HG02678 (cell line): ENCODE data around the gene DVL3.

Source experiments
- ATAC-seq: cut with Tn5 transposase; IDR thresholded peaks from one replicate; pipeline ENCODE4 v1.9.1; 2021; ENCODE audit warnings: mild to moderate bottlenecking, moderate library complexity; ENCODE audit not compliant: unreplicated experiment

DVL3 gene

GRCh38 chr3:184176377-184177330, 21.5 kb downstream of the DVL3 start:
- ATAC-seq, result no peak

GRCh38 chr3:184177331-184177731, 22.2 kb downstream of the DVL3 start:
- ATAC-seq, result no peak

DNA sequence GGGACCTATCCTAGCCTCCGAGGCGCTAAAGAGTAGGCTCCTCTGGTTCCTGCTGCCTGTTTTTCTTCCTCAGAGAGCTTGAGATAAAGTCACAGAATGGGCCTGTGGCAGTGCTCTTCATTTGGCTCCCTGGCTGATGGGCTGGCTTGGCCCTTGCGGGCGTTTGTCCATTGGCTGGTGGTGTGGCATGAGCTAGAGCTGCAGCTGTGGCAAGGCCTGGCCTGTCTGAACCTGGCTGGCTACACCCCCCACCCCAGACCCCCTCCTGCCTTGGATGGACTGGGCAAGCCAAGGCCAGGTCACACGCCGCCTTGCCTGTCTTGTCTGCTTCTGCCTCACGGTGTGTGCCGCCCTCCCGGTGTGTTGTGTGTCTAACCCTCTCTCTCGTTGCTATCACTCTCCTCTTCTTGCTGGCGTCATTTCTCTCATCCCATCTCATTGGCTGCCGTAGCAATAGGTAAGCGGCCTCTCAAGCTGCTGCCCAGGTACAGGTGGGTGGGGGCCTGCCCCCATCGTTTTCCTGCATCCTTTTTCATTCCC, 22.7 kb downstream of the DVL3 start:
- no peak for ATAC-seq

DNA sequence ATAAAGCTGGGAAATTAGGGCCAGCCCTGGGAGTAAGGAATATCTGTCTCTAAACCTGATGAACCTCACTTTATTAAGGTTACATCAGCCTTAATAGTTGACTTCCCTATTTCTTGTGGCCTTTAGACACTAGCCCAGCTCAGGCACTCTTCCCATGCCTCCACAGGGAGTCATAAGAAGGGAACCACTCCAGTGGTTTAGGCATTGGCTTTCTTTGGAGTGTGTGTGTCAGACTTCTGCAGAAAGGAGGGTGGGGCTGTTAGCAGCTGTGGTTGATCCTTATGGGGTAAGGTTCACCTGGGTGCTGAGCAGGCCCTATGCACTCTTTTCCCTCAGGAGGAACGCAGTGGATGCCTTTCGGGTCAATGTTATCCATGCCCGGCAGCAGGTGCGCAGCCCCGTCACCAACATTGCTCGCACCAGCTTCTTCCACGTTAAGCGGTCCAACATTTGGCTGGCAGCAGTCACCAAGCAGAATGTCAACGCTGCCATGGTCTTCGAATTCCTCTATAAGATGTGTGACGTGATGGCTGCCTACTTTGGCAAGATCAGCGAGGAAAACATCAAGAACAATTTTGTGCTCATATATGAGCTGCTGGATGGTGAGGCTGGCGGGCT, 23.5 kb downstream of the DVL3 start:
- ATAC-seq, result no peak

GRCh38 chr3:184180165-184180564, 25.0 kb downstream of the DVL3 start:
- ATAC-seq, result no peak

GRCh38 chr3:184181596-184181995, 26.4 kb downstream of the DVL3 start:
- ATAC-seq, result no peak

DNA sequence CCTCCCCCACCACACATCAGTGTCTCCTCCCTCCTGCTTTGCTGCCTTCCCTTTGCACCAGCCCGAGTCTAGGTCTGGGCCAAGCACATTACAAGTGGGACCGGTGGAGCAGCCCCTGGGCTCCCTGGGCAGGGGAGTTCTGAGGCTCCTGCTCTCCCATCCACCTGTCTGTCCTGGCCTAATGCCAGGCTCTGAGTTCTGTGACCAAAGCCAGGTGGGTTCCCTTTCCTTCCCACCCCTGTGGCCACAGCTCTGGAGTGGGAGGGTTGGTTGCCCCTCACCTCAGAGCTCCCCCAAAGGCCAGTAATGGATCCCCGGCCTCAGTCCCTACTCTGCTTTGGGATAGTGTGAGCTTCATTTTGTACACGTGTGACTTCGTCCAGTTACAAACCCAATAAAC, 28.5 kb downstream of the DVL3 start:
- ATAC-seq, result no peak

DNA sequence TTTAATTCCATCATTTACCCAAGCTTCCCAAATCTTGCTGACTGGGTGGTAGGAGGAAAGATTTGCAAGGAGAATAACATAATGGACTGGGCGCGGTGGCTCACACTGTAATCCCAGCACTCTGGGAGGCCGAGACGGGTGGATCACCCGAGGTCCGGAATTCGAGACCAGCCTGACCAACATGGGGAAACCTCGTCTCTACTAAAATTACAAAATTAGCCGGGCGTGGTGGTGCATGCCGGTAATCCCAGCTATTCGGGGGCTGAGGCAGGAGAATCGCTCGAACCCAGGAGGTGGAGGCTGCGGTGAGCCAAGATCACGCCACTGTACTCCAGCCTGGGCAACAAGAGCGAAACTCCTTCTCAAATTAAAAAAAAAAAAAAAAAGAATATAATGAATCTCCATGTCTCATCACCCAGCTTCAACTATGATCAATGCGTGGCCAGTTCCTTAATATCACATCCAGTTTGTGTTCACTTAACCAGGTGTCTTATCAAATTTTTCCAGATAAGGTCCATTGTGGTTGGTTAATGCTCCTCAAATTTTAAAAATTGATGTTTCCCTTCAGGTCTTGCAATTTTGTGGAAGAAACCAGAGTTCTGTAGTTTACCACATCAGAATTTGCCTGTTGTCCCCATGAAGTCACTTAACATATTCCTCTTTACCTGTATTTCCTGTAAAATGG, 29.5 kb downstream of the DVL3 start:
- no peak for ATAC-seq

DNA sequence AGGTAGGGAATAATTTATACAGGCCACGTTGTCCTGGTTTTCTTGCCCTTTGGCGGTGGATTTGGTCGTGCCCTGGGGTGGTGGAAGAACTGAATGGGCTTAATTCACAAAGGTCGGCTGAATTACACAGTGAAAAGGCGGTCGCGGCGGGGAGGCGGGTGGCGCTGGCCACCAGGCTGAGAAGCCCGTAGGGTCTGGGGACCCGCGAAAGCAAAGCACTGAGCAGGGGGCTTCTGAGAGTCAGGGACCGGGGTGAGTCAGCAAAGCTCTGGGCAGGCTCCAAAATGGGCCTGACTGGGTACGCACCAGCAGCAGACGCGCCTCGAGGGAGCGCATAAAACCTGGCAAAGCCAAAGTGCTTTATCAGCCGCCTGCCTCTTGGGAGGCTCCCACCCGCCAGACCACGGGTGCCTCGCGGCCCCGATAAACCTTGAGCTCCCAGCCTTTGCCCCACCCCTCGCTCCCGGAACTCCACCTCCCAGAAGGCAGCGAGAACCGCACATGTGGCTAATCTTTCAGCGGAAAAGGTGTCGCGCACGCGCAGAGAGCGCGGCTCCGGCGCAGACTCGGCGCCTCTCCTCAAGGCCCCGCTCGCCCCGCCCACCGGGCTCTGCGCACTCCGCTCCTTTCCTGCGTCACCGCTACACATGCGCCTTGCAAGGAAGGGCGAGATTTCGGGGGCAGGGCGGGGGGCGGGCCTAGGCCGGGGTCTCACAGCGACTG, 30.4 kb downstream of the DVL3 start:
- peak; percentile 94 for ATAC-seq

DNA sequence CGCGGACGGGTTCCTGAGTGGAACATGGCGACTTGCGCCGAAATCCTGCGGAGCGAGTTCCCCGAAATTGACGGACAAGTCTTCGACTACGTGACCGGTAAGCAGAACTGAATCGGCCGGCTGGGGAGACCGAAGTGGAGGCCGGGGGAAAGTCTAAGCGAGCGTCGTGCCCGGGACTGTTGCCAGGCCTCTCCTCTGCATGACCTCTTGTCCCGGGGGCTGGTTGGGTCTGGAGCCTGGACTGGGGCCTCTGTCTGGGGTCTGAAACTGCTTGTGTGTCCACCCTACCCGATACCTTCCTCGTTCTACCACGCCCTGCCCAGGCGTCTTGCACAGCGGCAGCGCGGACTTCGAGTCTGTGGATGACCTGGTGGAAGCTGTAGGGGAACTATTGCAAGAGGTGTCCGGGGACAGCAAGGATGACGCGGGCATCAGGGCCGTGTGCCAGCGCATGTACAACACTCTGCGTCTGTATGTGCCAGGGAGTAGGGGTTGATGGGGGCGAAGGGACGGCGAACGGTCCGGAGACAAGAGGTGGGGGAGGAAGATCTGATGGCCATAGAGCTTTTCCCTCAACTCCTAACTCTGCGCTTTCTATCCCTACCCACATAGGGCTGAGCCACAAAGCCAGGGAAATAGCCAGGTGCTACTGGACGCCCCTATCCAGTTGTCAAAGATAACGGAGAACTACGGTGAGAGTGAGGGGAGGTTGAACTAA, 31.2 kb downstream of the DVL3 start, which contains the start of gene ABCF3:
Gene ABCF3 (plus strand): TSS at position 16 of the 718 bp plus-strand sequence. CDS start 9 bp downstream, at position 25.
- peak; percentile 25 for ATAC-seq

- ATAC-seq, result no peak
These were observed 31.7 kb downstream of the DVL3 start for GRCh38 chr3:184186902-184187207.

DNA sequence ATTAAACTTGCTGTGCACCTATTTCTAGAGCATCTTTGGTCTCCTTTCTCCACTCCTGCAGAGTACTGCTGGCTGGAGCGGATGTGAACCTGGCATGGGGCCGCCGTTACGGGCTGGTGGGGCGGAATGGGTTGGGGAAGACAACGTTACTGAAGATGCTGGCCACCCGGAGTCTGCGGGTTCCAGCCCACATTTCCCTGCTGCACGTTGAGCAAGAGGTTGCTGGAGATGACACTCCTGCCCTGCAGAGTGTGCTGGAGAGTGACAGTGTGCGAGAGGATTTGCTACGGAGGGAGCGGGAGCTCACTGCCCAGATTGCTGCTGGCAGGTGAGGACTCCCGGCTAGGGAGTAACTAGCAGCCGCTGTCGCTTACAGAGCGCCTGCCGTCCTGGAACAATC, 32.9 kb downstream of the DVL3 start:
- ATAC-seq, result no peak

DNA sequence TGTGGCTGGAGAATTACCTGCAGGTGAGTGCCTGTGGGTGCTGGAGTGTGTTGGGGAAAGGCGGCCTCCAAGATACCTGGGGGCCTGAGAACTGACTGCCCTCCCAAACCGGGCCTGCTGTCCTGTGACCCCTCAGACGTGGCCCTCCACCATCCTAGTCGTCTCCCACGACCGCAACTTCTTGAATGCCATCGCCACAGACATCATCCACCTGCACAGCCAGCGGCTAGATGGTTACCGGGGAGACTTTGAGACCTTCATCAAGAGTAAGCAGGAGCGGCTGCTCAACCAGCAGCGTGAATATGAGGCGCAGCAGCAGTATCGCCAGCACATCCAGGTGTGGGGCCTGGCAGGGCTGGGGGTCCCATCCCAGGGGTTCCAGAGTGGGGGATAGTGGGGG, 34.2 kb downstream of the DVL3 start:
- no peak for ATAC-seq

DNA sequence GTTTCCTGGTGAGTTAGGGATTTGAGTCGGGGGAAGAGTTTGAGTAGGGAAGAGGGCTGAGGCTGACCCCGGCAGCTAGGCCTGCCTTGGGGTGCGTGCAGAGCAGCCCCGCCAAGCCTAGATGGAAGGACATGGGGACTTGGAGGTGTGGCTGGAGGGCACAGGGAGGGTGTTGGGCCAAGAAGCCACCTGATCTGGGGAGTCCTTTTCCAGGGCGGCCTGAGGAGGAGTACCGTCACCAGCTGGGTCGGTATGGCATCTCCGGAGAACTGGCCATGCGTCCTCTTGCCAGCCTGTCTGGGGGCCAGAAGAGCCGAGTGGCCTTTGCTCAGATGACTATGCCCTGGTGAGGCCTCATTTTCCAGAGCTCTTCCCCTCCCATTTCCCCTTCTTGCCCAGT, 37.7 kb downstream of the DVL3 start:
- no peak for ATAC-seq

DNA sequence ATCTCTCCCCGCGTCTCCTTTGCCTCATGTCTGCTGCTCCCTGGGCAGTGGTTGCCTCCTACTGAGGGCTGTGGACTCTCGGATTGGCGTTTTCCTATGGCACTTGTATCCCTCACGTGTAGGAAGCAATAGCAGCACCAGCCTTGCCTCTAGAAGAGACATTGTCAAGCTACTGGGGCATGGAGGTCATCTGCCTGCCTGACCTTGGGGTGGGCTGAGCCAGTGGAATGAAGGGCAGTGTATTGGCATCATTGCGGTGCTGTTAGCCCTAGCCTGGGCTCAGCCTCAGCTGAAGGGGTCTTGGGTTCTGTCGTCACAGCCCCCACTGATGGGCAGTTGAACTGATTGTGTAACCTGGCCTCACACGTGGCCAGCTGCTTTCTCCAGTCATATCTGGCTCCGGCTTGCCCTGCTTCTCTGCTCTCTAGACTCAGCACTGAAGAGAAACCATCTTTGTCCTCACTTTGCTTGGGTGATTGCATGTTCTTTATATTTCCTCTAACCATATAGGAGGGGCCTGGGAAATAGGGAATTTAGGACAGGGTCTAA, 38.9 kb downstream of the DVL3 start:
- no peak for ATAC-seq

- ATAC-seq, result no peak
These were observed 41.4 kb downstream of the DVL3 start for GRCh38 chr3:184196536-184196935.

- no peak for ATAC-seq
These were observed 43.3 kb downstream of the DVL3 start for GRCh38 chr3:184198509-184198908.

GRCh38 chr3:184200825-184201224, 45.6 kb downstream of the DVL3 start:
- no peak for ATAC-seq

- no peak for ATAC-seq
These were observed 48.3 kb downstream of the DVL3 start for GRCh38 chr3:184203526-184203925.
